GM19239 (cell line): ENCODE results near the gene AMOTL1.

Experiments
- DNase-seq: peaks from one replicate; pipeline ENCODE4 v3.0.0; 2011; ENCODE audit warnings: low spot score; ENCODE audit not compliant: insufficient read length
- FAIRE-seq: peaks from 2 replicates; lab custom pipeline; 2011; peaks lifted over from hg19 to GRCh38; lab: Jason Lieb, UNC

Gene AMOTL1

GRCh38 chr11:94741022-94741679 is 27.0 kb upstream of the AMOTL1 start:
- FAIRE-seq (no peak), DNase-seq (peak; percentile 47)

GRCh38 chr11:94742665-94743064 is 25.5 kb upstream of the AMOTL1 start:
- no peak for FAIRE-seq
- no peak for DNase-seq

- DNase-seq = no peak
- FAIRE-seq = no peak
Measured at GRCh38 chr11:94746721-94747120, 21.4 kb upstream of the AMOTL1 start.

GRCh38 chr11:94747146-94747545 is 21.0 kb upstream of the AMOTL1 start:
- DNase-seq = no peak
- no peak for FAIRE-seq

GRCh38 chr11:94747601-94748041 is 20.5 kb upstream of the AMOTL1 start:
- FAIRE-seq (no peak), DNase-seq (no peak)

GRCh38 chr11:94749369-94749768 is 18.8 kb upstream of the AMOTL1 start:
- DNase-seq (no peak), FAIRE-seq (no peak)

- FAIRE-seq = no peak
- DNase-seq = no peak
Measured at GRCh38 chr11:94750319-94751217, 17.6 kb upstream of the AMOTL1 start.

GRCh38 chr11:94751218-94751609 is 16.9 kb upstream of the AMOTL1 start:
- DNase-seq (no peak), FAIRE-seq (no peak)

GRCh38 chr11:94751786-94752185 is 16.4 kb upstream of the AMOTL1 start:
- DNase-seq (no peak), FAIRE-seq (no peak)

- DNase-seq = no peak
Measured at GRCh38 chr11:94753630-94754029, 14.5 kb upstream of the AMOTL1 start.

GRCh38 chr11:94754335-94754734 is 13.8 kb upstream of the AMOTL1 start:
- FAIRE-seq = no peak

More at GRCh38 chr11:94753630-94754029, 14.5 kb upstream of the AMOTL1 start:
- FAIRE-seq = no peak

GRCh38 chr11:94754819-94755218 is 13.3 kb upstream of the AMOTL1 start:
- DNase-seq (no peak), FAIRE-seq (no peak)

More at GRCh38 chr11:94754335-94754734, 13.8 kb upstream of the AMOTL1 start:
- DNase-seq = no peak

GRCh38 chr11:94755494-94755893 is 12.7 kb upstream of the AMOTL1 start:
- DNase-seq = no peak
- FAIRE-seq = no peak

GRCh38 chr11:94757037-94757735 is 11.0 kb upstream of the AMOTL1 start:
- FAIRE-seq (no peak), DNase-seq (no peak)

GRCh38 chr11:94758666-94759065 is 9.5 kb upstream of the AMOTL1 start:
- DNase-seq (no peak), FAIRE-seq (no peak)

GRCh38 chr11:94759522-94759921 is 8.6 kb upstream of the AMOTL1 start:
- FAIRE-seq (no peak), DNase-seq (no peak)

- FAIRE-seq (no peak), DNase-seq (no peak)
Measured at GRCh38 chr11:94760296-94760695, 7.9 kb upstream of the AMOTL1 start.

- FAIRE-seq = no peak
- DNase-seq = no peak
Measured at GRCh38 chr11:94762208-94762607, 5.9 kb upstream of the AMOTL1 start.

GRCh38 chr11:94762995-94763394 is 5.2 kb upstream of the AMOTL1 start:
- FAIRE-seq = no peak
- DNase-seq = no peak

- DNase-seq = no peak
- no peak for FAIRE-seq
Measured at GRCh38 chr11:94766713-94767206, 1.4 kb upstream of the AMOTL1 start.

GRCh38 chr11:94767291-94767690 is 865 bp upstream of the AMOTL1 start:
- DNase-seq (no peak), FAIRE-seq (no peak)
